Measurements from ENCODE around the gene ADAD2.

The ADAD2 gene

GRCh38 chr16:84183911-84184591 lies 6.9 kb upstream of the ADAD2 start:
- Histone ChIP-seq H3K4me3 (ENCODE audit: low read length) (no peak overlapping the region), H3K4me1 (ENCODE audit: control insufficient read depth, insufficient read depth, low read length) (no peaks in the 10 kb centered on the region), H3K36me3 (ENCODE audit: control insufficient read depth, insufficient read depth, low read length) (peaks cover 40% of the 10 kb centered on the region), H3K27ac (ENCODE audit: low read length) (no peak overlapping the region), H3K9me3 (ENCODE audit: control insufficient read depth, insufficient read depth, low read length) (no peaks in the 10 kb centered on the region), H3K27me3 (ENCODE audit: control insufficient read depth, insufficient read depth, low read length) (no peaks in the 10 kb centered on the region)
- no CpG with 5 or more reads among the region's 11 CpGs for WGBS (ENCODE audit: insufficient coverage, insufficient read length)
- no peak for DNase-seq (ENCODE audit: low read depth, low spot score)

DNA sequence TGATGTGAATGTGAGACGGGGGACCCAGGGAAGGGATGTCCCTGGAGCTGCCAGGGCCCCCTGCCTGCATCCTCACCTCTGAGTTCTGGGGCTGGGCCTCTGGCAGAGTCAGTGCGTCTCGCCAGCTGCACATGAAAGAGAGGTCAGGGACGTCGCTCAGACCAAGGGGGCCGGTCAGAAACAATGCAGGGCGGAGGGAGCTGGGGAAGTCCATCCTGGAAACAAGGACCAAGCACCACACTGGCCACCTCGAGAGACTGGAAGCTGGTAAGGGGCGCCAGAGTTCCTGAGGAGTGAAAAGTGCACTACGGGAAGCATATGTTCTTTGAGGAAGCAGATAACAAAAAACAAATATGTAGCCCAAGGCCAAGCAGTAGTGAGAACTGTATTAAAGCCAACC lies 6.2 kb upstream of the ADAD2 start:
- Histone ChIP-seq H3K36me3 (ENCODE audit: control insufficient read depth, insufficient read depth, low read length) (peaks cover 33% of the 10 kb centered on the region), H3K4me3 (ENCODE audit: low read length) (no peak overlapping the region), H3K9me3 (ENCODE audit: control insufficient read depth, insufficient read depth, low read length) (no peaks in the 10 kb centered on the region), H3K27me3 (ENCODE audit: control insufficient read depth, insufficient read depth, low read length) (no peaks in the 10 kb centered on the region), H3K27ac (ENCODE audit: low read length) (no peak overlapping the region), H3K4me1 (ENCODE audit: control insufficient read depth, insufficient read depth, low read length) (no peaks in the 10 kb centered on the region)
- no peak for DNase-seq (ENCODE audit: low read depth, low spot score)
- no CpG with 5 or more reads among the region's 10 CpGs for WGBS (ENCODE audit: insufficient coverage, insufficient read length)

DNA sequence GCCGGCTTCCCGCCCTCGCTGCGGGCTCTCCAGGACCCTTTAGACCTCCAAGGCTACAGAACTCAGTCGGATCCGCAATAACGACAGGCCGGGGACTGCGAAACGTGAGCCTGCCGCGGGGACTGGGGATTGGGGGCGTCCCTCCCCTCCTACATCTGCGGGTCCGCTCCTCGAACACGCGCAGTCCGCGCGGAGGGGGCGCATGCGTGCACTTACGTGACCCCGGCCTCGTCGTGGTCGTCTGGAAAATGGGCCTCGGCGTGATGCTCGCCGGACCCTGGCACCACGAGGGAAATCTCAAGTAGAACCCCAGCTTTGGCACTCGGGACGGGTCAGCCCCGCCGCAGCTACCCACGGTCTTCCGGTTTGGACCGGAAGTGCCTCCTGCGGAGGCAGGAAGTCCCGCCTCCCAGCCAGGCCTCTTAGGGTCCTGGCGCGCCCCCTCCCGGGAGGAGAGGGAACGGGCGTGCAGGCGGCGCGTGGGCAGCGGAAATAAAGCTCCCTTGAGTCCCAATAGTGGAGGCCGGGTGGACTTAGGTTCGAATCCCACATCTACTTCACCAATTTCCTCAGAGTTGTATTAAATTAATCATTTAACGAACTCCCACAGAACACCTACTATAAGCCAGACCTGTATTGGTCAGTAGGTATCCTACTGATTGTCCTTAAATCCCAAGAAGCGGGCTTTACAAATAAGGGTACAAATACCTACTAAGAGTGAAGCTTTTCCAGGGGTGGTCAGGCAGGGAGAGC lies 4.1 kb upstream of the ADAD2 start, which contains the start of gene TAF1C:
TSS of gene TAF1C (minus strand) at position 373 of the 753 bp plus-strand sequence. CDS start 2,069 bp downstream, outside the sequence.
- H3K27ac ChIP-seq (ENCODE audit: low read length): no peak within 1 kb of the TSS
- H3K36me3 ChIP-seq (ENCODE audit: control insufficient read depth, insufficient read depth, low read length): peaks cover 16% of the 10 kb centered on the region
- H3K27me3 ChIP-seq (ENCODE audit: control insufficient read depth, insufficient read depth, low read length): no peaks in the 10 kb centered on the region
- no CpG with 5 or more reads among the region's 55 CpGs for WGBS (ENCODE audit: insufficient coverage, insufficient read length)
- peak within 1 kb of the TSS; percentile 79 for H3K4me3 ChIP-seq (ENCODE audit: low read length)
- no peaks in the 10 kb centered on the region for H3K4me1 ChIP-seq (ENCODE audit: control insufficient read depth, insufficient read depth, low read length)
- H3K9me3 ChIP-seq (ENCODE audit: control insufficient read depth, insufficient read depth, low read length): no peaks in the 10 kb centered on the region
- peak; percentile 88 for DNase-seq (ENCODE audit: low read depth, low spot score)

GRCh38 chr16:84191466-84191865 lies 509 bp downstream of the ADAD2 start:
- Histone ChIP-seq H3K36me3 (ENCODE audit: control insufficient read depth, insufficient read depth, low read length) (no peaks in the 10 kb centered on the region), H3K4me1 (ENCODE audit: control insufficient read depth, insufficient read depth, low read length) (no peaks in the 10 kb centered on the region), H3K27me3 (ENCODE audit: control insufficient read depth, insufficient read depth, low read length) (no peaks in the 10 kb centered on the region), H3K9me3 (ENCODE audit: control insufficient read depth, insufficient read depth, low read length) (no peaks in the 10 kb centered on the region), H3K4me3 (ENCODE audit: low read length) (no peak overlapping the region), H3K27ac (ENCODE audit: low read length) (no peak overlapping the region)
- no CpG with 5 or more reads among the region's 16 CpGs for WGBS (ENCODE audit: insufficient coverage, insufficient read length)
- DNase-seq (ENCODE audit: low read depth, low spot score): no peak

DNA sequence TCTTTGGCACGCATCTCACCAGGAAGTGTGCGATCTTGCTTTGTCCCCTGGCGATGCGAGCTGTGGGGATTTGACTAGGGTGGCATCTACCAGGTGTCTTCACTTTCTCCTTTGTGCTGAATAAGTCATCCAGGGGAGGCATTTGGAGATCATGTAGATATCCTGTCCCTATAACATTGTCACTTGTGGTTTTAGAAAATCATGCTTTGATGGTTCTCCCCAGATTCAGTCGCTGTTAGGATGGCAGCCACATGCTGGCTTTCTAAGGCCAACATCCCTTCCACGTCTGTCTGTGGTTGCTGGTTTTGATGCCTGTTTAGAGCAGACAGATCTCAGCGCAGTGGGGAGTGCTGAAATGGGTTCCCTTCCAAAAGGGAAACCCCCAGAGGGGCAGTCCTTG lies 2.5 kb downstream of the ADAD2 start:
- H3K36me3 ChIP-seq (ENCODE audit: control insufficient read depth, insufficient read depth, low read length): no peaks in the 10 kb centered on the region
- H3K4me1 ChIP-seq (ENCODE audit: control insufficient read depth, insufficient read depth, low read length): no peaks in the 10 kb centered on the region
- no peaks in the 10 kb centered on the region for H3K9me3 ChIP-seq (ENCODE audit: control insufficient read depth, insufficient read depth, low read length)
- no peaks in the 10 kb centered on the region for H3K27me3 ChIP-seq (ENCODE audit: control insufficient read depth, insufficient read depth, low read length)
- no peak overlapping the region for H3K27ac ChIP-seq (ENCODE audit: low read length)
- DNase-seq (ENCODE audit: low read depth, low spot score): no peak
- H3K4me3 ChIP-seq (ENCODE audit: low read length): no peak overlapping the region
- no CpG with 5 or more reads among the region's 7 CpGs for WGBS (ENCODE audit: insufficient coverage, insufficient read length)

DNA sequence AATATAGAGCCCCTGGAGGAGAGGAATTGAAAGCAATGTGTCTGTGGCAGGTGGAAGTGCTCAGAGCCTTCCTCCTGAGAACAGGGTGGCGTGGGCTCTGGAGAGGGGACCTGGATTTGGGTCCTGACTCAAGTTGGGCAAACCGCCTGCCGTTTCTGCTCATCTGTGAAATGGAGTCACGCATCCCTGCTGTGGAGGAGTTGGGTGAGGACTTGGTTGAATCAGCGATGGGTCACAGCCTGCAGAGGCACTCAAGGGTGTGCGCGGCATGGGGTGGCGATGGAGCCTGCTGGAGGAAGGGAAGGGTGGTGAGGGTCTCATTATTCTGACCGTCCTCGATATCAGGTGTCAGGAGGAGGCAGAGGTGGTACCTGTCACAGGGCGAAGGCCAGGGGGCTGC lies 3.1 kb downstream of the ADAD2 start:
- no peaks in the 10 kb centered on the region for H3K9me3 ChIP-seq (ENCODE audit: control insufficient read depth, insufficient read depth, low read length)
- H3K36me3 ChIP-seq (ENCODE audit: control insufficient read depth, insufficient read depth, low read length): no peaks in the 10 kb centered on the region
- H3K4me3 ChIP-seq (ENCODE audit: low read length): no peak overlapping the region
- H3K4me1 ChIP-seq (ENCODE audit: control insufficient read depth, insufficient read depth, low read length): no peaks in the 10 kb centered on the region
- no peaks in the 10 kb centered on the region for H3K27me3 ChIP-seq (ENCODE audit: control insufficient read depth, insufficient read depth, low read length)
- WGBS (ENCODE audit: insufficient coverage, insufficient read length): no CpG with 5 or more reads among the region's 11 CpGs
- H3K27ac ChIP-seq (ENCODE audit: low read length): no peak overlapping the region
- no peak for DNase-seq (ENCODE audit: low read depth, low spot score)

DNA sequence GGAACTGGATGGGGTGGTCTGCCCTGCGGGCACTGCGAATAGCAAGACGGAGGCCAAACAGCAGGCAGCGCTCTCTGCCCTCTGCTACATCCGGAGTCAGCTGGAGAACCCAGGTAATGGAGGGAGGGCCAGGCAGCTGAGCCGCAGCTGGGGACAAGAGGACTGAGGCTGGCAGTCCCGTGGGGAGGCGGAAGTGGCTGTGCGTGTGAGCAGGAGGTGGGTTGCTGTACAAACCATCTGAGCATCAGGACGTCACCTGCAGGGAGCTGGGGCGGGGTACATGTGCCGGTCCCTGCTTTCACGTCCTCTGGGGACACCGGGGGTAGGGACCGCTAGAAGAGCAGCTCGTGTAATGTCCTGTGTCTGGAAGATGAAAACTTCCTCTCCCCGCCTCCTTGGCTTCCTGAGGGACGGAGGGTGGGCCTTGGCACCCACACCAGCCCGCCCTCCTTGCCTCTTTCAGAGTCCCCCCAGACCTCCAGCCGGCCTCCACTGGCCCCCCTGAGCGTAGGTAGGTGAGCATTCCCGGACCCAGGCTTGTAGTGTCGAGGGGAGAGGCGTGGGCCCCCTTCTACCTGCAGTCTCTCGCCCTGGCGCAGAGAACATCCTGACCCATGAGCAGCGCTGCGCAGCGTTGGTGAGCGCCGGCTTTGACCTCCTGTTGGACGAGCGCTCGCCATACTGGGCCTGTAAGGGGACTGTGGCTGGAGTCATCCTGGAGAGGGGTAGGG lies 3.7 kb downstream of the ADAD2 start:
- no CpG with 5 or more reads among the region's 34 CpGs for WGBS (ENCODE audit: insufficient coverage, insufficient read length)
- Histone ChIP-seq H3K27ac (ENCODE audit: low read length) (no peak overlapping the region), H3K4me1 (ENCODE audit: control insufficient read depth, insufficient read depth, low read length) (no peaks in the 10 kb centered on the region), H3K27me3 (ENCODE audit: control insufficient read depth, insufficient read depth, low read length) (no peaks in the 10 kb centered on the region), H3K9me3 (ENCODE audit: control insufficient read depth, insufficient read depth, low read length) (no peaks in the 10 kb centered on the region), H3K4me3 (ENCODE audit: low read length) (no peak overlapping the region), H3K36me3 (ENCODE audit: control insufficient read depth, insufficient read depth, low read length) (no peaks in the 10 kb centered on the region)
- DNase-seq (ENCODE audit: low read depth, low spot score): no peak

GRCh38 chr16:84195201-84196093 lies 4.5 kb downstream of the ADAD2 start:
- H3K27me3 ChIP-seq (ENCODE audit: control insufficient read depth, insufficient read depth, low read length): no peaks in the 10 kb centered on the region
- H3K4me3 ChIP-seq (ENCODE audit: low read length): no peak overlapping the region
- no peaks in the 10 kb centered on the region for H3K4me1 ChIP-seq (ENCODE audit: control insufficient read depth, insufficient read depth, low read length)
- H3K27ac ChIP-seq (ENCODE audit: low read length): no peak overlapping the region
- WGBS (ENCODE audit: insufficient coverage, insufficient read length): no CpG with 5 or more reads among the region's 38 CpGs
- H3K36me3 ChIP-seq (ENCODE audit: control insufficient read depth, insufficient read depth, low read length): no peaks in the 10 kb centered on the region
- DNase-seq (ENCODE audit: low read depth, low spot score): no peak
- no peaks in the 10 kb centered on the region for H3K9me3 ChIP-seq (ENCODE audit: control insufficient read depth, insufficient read depth, low read length)

GRCh38 chr16:84196101-84196500 lies 5.1 kb downstream of the ADAD2 start:
- Histone ChIP-seq H3K27ac (ENCODE audit: low read length) (no peak overlapping the region), H3K27me3 (ENCODE audit: control insufficient read depth, insufficient read depth, low read length) (no peaks in the 10 kb centered on the region), H3K4me3 (ENCODE audit: low read length) (no peak overlapping the region), H3K36me3 (ENCODE audit: control insufficient read depth, insufficient read depth, low read length) (no peaks in the 10 kb centered on the region), H3K9me3 (ENCODE audit: control insufficient read depth, insufficient read depth, low read length) (no peaks in the 10 kb centered on the region), H3K4me1 (ENCODE audit: control insufficient read depth, insufficient read depth, low read length) (no peaks in the 10 kb centered on the region)
- DNase-seq (ENCODE audit: low read depth, low spot score): no peak
- no CpG with 5 or more reads among the region's 16 CpGs for WGBS (ENCODE audit: insufficient coverage, insufficient read length)

All from iPS DF 6.9 (cell line).